Omental fat pad (tissue), 4 donors: ENCODE data around the gene CGB3. TPM values are rescaled to one million over a fixed set of nuclear protein-coding genes. Genes with fewer than 3 reads are reported as not detected.
A peak's percentile ranks its signal among the peaks of the same experiment; 100 is the strongest.

Source experiments
- ATAC-seq: fragments of 150-250 bp; one replicate; pipeline ENCODE4 v1.9.1; 2016; ENCODE audit warnings: mild to moderate bottlenecking, moderate library complexity; ENCODE audit not compliant: low FRiP score
- DNase-seq: peaks from one replicate; pipeline ENCODE4 v3.0.0-alpha.2; 2019; ENCODE audit warnings: low spot score
- total RNA-seq, 4 donors: library from RNA; depleted of rRNA; stranded (reverse); fragments of >200 nt; gene quantifications; one replicate each; pipeline ENCODE4 v1.1.0, GENCODE V29; 2016
- TF ChIP-seq, protein P1 (sequence below), 3 donors: fragments of 450-650 bp; IDR thresholded peaks; one replicate each; pipeline ENCODE4 v1.5.1; 2016 to 2017; ENCODE audit warnings: antibody characterized with exemption in 3 of 3, mild to moderate bottlenecking in 3 of 3, moderate library complexity in 2 of 3

The CGB3 gene
- total RNA-seq, 4 donors from 2014 or later, result not detected

DNA sequence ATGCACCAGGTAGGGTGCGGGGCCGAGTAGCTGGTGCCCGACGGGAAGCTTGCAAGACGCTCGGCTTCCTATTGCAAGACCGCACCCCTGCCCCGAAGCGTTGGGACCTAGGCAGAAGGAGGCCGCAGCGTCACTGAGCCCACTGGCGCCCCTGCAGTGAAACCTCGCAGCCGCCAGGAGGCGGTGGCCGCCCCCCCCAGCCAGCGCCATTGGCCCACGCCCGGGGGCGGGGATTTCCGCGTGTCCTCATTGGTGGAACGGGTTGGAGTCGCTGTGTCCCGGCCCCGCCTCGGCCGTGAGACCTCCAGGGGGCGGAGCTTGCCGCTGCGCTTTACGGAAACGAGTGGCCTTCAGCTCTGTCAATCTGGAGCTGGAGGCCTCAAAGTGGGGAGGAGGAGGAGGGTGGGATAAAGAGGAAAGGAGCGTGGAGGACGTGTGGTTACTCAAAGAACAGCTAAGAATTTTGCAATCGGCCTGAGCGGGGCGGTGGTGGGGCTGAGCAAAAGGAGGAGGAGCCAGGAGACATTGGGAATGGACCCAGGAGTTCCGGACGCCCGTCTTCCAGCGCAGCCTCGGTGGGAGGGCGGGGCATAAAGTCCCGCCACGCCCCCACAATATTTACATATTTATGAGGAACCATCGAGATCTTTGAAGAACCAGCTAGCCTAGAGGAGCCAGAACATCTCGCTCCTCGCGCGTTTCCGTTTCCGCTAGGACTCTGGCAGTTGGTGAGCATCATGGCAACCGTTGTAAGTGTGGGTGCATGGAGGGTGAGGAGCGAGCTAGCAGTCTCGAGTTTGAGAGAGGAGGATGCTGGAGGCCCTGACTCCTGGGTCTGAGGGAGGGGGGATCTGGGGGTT, 30.7 kb downstream of the CGB3 start, which contains the start of the genes GYS1 and RUVBL2:
TSS of gene GYS1 (minus strand) at position 135 of the 860 bp plus-strand sequence. CDS start 197 bp downstream, outside the sequence.
TSS of gene RUVBL2 (plus strand) at position 713 of the 860 bp plus-strand sequence. CDS start at position 738, 25 bp downstream.
- TF ChIP-seq, protein P1, sequence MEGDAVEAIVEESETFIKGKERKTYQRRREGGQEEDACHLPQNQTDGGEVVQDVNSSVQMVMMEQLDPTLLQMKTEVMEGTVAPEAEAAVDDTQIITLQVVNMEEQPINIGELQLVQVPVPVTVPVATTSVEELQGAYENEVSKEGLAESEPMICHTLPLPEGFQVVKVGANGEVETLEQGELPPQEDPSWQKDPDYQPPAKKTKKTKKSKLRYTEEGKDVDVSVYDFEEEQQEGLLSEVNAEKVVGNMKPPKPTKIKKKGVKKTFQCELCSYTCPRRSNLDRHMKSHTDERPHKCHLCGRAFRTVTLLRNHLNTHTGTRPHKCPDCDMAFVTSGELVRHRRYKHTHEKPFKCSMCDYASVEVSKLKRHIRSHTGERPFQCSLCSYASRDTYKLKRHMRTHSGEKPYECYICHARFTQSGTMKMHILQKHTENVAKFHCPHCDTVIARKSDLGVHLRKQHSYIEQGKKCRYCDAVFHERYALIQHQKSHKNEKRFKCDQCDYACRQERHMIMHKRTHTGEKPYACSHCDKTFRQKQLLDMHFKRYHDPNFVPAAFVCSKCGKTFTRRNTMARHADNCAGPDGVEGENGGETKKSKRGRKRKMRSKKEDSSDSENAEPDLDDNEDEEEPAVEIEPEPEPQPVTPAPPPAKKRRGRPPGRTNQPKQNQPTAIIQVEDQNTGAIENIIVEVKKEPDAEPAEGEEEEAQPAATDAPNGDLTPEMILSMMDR (IDR thresholded peaks at IDR 0.05), result peak in 2 of 3 donors; percentile 96 to 99
- DNase-seq, result peak; percentile 95
- peak; percentile 97 for ATAC-seq

DNA sequence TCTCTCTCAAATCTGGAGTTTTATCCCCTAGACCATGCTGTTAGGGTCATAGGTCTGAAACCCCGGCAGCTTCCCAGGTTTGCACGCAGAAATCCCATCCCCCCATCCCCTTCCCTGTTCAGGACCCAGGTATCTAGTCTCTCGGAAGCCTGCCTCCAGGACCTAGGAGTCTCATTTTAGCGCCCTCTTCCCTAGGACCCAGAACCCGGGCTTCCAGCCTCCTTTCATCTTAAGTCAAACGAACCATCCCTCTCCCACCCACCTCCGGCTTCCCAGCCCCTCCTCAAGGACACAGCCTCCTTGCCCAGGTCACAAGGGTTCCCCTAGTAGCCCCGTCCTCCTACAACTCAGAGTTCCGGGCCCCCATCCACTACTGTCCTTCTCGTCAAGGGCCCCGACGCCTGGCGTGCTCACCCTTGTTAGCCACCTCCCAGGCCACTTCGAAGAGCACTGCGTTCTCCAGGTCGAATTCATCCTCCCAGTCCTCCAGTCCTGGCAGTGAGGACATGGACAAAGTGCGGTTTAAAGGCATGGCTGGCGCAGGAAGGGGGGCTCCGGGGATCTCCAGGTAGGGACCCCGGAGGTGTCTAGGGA, 31.5 kb downstream of the CGB3 start:
- ATAC-seq (no peak), DNase-seq (no peak)
- TF ChIP-seq, protein P1 (IDR thresholded peaks at IDR 0.05), result no peak

DNA sequence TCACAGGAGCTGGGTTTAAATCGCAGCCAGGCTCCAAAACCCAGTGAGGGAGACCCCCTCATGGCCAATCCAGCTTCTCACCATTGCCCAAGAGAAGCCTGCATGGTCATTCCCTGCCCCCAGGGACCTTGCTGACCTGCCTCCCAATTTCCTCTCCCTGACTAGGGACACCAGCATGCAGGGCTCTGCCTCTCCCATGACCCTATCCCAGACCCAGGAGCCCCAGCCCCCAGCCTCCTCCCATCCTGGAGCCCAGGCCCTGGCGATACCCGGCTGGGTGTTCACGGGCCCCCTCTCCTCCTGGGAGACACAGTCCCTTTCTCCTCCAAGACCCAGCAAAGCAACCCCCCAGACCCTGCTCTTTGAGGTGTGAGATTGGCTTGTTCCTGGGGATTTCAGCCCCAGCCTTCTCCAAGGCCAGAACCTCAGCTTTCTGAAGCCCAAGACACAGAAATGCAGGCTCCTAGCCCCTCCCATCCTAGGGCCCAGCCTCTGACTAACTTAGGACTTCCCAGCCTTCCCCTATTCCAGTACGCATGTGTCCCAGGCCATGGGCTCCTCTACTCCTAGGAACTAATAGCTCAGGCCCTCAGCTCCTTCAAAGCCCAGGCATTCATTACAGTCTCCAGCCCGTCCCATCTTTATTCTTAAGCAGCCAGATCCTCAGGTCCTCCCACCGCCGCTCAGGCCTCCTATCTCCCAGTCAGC, 32.1 kb downstream of the CGB3 start:
- TF ChIP-seq, protein P1 (IDR thresholded peaks at IDR 0.05), result no peak
- ATAC-seq (peak; percentile 45), DNase-seq (peak; percentile 42)

DNA sequence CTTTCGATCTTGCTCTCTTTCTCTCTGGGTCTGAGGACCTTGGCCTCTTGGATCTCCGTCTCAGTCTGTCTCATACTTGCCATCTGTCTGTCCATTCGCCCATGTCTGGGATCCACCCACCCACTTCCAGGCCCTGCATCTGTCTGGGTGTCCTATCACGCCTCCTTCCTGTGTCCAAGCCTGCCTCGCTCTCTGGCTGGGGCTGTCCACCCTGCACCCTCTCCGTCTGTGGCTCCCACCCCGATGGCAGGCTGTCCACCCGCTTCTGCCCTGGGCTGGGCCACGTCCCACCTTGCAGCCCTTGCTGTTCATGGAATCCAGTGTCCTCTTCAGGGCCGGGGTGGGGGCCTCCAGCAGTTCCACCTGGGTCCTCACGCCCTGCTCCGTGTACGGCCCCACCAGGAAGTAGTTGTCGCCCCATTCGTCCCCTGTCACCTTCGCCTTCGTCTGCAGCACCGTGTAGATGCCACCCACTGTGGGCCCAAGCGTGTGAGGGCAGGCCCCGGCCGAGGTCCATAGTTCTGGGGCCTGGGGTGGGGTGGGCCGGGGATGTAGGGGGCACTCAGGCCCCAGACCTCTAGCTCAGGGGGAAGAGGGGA, 33.0 kb downstream of the CGB3 start:
- no peak for ATAC-seq
- DNase-seq, result no peak
- TF ChIP-seq, protein P1 (IDR thresholded peaks at IDR 0.05), result no peak

DNA sequence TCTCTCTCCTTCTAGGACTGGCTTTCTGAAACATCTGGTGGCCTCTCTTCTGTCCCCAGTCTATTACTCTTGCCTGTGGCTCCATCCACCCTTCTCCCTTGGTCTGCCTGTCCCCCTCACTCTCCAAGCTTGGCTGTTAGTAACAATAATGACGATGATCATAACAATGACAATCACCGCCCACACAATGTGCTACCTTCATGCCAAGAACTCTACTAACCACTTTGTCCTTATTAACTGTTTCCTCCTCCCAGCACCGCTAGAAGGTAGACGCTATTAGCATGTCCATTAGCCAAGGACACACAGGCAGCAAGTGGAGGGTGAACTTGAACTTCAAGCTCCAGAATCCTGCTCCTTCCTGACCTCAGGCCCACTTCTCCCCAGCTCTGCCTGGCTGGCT, 33.7 kb downstream of the CGB3 start:
- DNase-seq (no peak), ATAC-seq (no peak)
- TF ChIP-seq, protein P1 (IDR thresholded peaks at IDR 0.05), result no peak

DNA sequence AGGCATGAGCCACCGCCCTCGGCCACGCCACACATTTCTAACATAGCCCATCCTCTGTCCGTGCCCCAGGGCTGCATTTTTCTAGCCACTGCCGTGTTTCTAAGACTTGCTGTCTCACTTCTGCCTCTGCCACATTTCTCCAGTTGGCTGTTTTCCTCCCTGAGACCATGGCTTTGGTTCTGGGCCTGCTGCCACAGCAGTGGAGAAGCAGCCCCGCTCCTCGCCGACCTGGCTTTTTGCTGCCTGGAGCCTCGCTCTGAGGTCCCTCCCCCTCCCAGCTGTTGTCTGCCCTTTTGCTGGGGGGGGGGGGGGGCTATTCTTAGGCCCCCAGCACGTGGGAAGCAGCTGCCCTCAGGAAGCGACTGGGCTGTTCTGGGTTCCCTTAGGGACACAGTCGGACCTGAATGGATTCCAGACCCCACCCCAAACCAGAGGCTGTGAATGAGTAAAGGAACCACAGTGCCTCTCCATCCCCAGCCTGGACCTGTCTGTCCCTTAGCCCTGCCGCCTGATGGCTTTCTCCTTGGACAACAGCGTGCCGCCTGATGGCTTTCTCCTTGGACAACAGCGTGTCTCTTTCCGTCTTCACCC, 34.3 kb downstream of the CGB3 start:
- DNase-seq (no peak), ATAC-seq (no peak)
- TF ChIP-seq, protein P1 (IDR thresholded peaks at IDR 0.05), result no peak
